ENCODE results near the gene ZFPM1.

DNA sequence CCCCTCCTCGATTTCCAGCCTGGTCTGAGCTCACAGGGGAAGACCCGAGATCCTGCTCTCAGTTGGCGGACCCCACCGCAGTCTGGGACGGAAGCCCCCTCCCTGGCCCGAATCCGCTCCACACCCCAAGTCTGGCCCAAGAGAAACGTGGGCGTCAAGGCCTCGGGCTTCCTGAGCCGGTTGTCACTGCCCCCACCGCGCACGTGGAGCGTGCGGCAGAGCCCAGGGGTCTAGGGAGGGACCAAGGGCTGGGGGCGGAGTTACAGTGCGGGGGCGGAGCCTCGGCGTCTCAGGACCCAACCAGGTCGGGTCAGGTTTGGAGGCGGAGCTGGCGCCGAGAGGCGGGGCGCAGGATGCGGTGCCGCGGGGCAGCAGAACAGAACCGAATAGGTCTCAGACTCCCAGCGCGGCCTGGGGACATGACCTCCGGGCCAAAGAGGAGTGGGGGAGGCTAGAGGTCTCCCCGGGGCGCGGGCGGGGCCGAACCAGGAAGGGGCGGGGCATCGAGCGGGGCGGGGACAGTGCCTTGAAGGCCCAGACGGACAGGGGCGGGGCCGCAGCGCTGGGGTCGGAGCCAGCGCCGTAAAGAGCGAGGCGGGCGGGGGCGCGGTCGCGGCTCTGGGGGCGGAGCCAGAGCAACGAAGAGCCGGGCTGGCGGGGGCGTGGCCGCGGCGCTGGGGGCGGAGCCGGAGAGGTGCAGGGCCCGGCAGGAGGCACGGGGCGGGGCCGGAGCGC, 431 bp upstream of the ZFPM1 start:
- TF ChIP-seq, protein P1, sequence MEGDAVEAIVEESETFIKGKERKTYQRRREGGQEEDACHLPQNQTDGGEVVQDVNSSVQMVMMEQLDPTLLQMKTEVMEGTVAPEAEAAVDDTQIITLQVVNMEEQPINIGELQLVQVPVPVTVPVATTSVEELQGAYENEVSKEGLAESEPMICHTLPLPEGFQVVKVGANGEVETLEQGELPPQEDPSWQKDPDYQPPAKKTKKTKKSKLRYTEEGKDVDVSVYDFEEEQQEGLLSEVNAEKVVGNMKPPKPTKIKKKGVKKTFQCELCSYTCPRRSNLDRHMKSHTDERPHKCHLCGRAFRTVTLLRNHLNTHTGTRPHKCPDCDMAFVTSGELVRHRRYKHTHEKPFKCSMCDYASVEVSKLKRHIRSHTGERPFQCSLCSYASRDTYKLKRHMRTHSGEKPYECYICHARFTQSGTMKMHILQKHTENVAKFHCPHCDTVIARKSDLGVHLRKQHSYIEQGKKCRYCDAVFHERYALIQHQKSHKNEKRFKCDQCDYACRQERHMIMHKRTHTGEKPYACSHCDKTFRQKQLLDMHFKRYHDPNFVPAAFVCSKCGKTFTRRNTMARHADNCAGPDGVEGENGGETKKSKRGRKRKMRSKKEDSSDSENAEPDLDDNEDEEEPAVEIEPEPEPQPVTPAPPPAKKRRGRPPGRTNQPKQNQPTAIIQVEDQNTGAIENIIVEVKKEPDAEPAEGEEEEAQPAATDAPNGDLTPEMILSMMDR (IDR thresholded peaks at IDR 0.05 in 8 of 11, conservative IDR thresholded peaks at IDR 0.05 in 3 of 11) = no peak
- TF ChIP-seq POLR2AphosphoS5 (IDR thresholded peaks at IDR 0.05) (peak; percentile 36 to 83 (median 72)), POLR2A (IDR thresholded peaks at IDR 0.05) (no peak)
